HAP-1 (cell line): ENCODE data around the gene SLC25A40.
"Not testable (repeated sequence)": the region's sequence is repeated elsewhere in the genome, so short reads cannot be mapped to it uniquely, and the experiment has no call there.

ENCODE experiments used
- DNase-seq, 2 experiments: peaks; one replicate each; pipeline ENCODE4 v3.0.0-alpha.2; 2016 to 2020; ENCODE audit warnings: low spot score in 2 of 2
- H3K27me3 ChIP-seq: fragments of 250-450 bp; sonication (Bioruptor Pico); 2 replicates; pipeline ENCODE4 v1.5.1; 2020; ENCODE audit warnings: low read depth, mild to moderate bottlenecking, moderate library complexity
- H3K36me3 ChIP-seq: fragments of 250-450 bp; sonication (Bioruptor Pico); replicated peaks from 2 replicates; pipeline ENCODE4 v1.5.1; 2020; ENCODE audit warnings: mild to moderate bottlenecking
- H3K4me1 ChIP-seq: fragments of 250-450 bp; sonication (Bioruptor Pico); 2 replicates; pipeline ENCODE4 v1.5.1; 2020; ENCODE audit warnings: mild to moderate bottlenecking
- H3K4me3 ChIP-seq: fragments of 250-450 bp; sonication (Bioruptor Pico); 2 replicates; pipeline ENCODE4 v1.5.1; 2020; ENCODE audit warnings: mild to moderate bottlenecking, moderate library complexity
- H3K9me3 ChIP-seq: fragments of 250-450 bp; sonication (Bioruptor Pico); 2 replicates; pipeline ENCODE4 v1.5.1; 2020; ENCODE audit warnings: mild to moderate bottlenecking, moderate library complexity
- in situ Hi-C: fragments of 300-500 bp; cut with MboI; formaldehyde crosslinking; loops from 3 replicates; pipeline ENCODE4 v1.14.3; 2020; ENCODE audit warnings: low sequenced_read_pairs, inconsistent platforms, mixed read lengths

The SLC25A40 gene

DNA sequence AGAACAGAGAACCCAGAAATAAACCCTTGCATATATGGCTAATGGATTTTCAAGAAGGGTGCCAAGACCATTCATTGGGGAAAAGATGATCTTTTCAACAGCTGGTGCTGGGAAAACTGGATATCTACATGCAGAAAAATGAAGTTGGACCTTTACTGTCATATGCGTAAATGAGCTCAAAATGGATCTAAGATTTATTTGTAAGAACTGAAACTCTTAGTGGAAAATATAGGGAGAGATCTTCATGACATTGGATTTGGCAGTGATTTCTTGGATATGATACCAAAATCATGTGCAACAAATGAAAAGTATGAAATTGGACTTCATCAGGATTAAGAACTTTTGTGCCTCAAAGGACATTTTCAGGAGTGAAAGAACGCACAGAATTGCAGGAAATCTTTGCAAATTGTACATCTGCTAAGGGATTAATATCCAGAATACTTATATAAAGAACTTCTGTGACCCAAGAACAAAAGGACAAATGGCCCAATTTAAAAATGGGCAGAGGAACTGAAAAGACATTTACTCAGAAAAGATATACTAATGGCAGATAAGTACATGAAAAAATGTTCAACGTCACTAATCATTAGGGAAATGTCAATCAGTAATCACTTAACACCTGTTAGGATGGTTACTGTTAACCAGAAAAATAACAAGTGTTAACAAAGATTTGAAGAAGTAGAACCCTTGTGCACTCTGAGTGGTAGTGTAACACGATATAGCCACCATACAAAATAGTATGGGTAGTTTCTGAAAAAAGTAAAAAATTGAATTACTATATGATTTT is 6.2 kb upstream of the SLC25A40 start:
- Histone ChIP-seq H3K4me1 (no peaks in the 10 kb centered on the region; the same call in 1 of the 2 replicates), H3K9me3 (no peaks in the 10 kb centered on the region), H3K27me3 (no peaks in the 10 kb centered on the region), H3K4me3 (no peak overlapping the region), H3K36me3 (peaks cover 68% of the 10 kb centered on the region)
- in situ Hi-C loops = loop anchor here (25.0 kb wide), 1 partner anchor 370 kb away; no protein-coding TSS in a partner anchor
- no peak for DNase-seq

DNA sequence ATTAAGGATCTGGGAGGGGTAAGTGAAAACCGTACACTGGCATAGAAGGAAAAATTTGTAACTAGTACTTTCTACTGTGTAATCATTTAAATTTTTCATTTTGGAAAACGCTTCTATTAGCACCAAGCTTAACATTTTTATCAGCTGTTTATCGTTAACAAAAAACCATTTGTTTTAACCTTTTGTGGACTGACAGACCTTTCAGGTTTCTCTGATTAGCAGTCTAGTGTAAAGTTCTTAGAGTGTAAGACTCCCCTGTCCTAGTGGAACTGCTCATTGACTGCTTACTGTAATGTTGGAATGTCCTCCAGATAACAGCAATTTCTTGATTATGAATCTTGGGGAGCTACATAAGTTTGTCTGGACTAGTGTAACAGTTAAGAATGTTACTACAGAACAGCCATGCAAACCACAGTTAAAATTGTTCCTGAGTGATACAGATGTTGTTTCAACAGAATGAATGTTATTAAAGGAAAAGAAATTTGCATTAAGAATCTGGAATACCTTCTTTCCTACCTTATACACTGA is 2.1 kb upstream of the SLC25A40 start:
- DNase-seq = no peak
- in situ Hi-C loops = loop anchor here (25.0 kb wide), 1 partner anchor 366 kb away; no protein-coding TSS in a partner anchor
- peak overlapping the region; percentile 85 for H3K4me3 ChIP-seq
- no peaks in the 10 kb centered on the region for H3K27me3 ChIP-seq
- no peaks in the 10 kb centered on the region for H3K9me3 ChIP-seq
- peaks cover 46% of the 10 kb centered on the region for H3K36me3 ChIP-seq
- H3K4me1 ChIP-seq = peaks cover 10% of the 10 kb centered on the region

DNA sequence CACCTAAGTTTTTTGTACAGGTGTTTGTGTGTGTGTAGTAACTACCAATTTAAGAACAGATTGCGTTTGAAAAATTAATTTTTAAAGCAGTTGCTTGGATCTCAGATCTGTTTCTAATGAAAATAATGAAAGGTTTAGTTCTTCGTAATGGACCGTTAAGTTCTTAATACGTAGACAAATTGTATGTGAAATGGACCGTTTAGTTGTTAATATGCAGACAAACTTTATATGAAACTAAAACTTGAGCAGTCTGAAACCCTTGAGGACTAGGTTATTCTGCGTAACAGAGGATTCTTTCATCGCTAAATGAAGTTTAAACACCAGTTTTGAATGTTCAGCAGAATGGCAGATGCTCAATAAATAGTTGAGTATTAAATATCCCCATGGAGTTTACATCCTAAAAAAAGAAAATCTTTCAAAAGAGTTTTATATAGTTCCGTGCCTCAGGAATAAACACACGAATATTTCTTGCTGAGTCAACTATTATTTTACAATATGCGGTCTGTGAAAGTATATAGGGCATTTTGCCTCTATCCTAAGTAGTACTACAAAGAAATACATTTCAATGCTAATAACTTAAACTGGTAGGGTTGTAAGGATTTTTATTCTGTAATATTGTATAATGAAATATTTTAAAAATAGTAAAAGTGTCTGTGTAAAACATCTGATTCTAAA is 1.3 kb upstream of the SLC25A40 start:
- Histone ChIP-seq H3K9me3 (peaks cover 4% of the 10 kb centered on the region; the same call in 1 of the 2 replicates), H3K27me3 (no peaks in the 10 kb centered on the region), H3K36me3 (peaks cover 44% of the 10 kb centered on the region), H3K4me1 (peaks cover 15% of the 10 kb centered on the region), H3K4me3 (peak overlapping the region; percentile 85)
- in situ Hi-C loops = loop anchor here (25.0 kb wide), 1 partner anchor 365 kb away; no protein-coding TSS in a partner anchor
- DNase-seq = no peak

DNA sequence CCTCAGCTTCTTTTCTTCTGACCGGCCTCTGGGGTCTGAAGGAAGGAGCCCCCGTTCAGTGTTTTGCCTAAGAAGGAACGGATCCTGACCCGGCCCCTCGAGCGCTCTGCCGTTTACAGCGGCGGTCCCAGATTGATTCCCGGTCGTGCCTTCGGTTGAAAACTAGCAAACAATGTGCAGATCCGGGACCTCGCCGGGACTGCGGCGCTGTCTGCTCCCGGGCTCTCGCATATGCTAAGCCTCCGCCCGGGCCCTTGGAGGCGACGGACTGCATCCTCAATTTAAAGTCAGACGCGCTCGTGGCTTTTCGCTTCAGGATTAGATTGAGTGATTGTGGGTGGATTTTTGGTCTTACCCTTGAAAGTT is 692 bp upstream of the SLC25A40 start:
- in situ Hi-C loops = loop anchor here (25.0 kb wide), 1 partner anchor 365 kb away; no protein-coding TSS in a partner anchor
- Histone ChIP-seq H3K36me3 (peaks cover 37% of the 10 kb centered on the region), H3K9me3 (peaks cover 4% of the 10 kb centered on the region; the same call in 1 of the 2 replicates), H3K4me1 (peaks cover 15% of the 10 kb centered on the region), H3K4me3 (peak overlapping the region; percentile 85), H3K27me3 (no peaks in the 10 kb centered on the region)
- peak; percentile 39 to 73 for DNase-seq

GRCh38 chr7:87875151-87876039 is 765 bp downstream of the SLC25A40 start:
- in situ Hi-C loops = loop anchor here (25.0 kb wide), 1 partner anchor 363 kb away; no protein-coding TSS in a partner anchor
- H3K4me3 ChIP-seq = peak overlapping the region; percentile 85
- peaks cover 15% of the 10 kb centered on the region for H3K4me1 ChIP-seq
- peaks cover 12% of the 10 kb centered on the region for H3K9me3 ChIP-seq
- peaks cover 28% of the 10 kb centered on the region for H3K36me3 ChIP-seq
- no peak for DNase-seq
- no peaks in the 10 kb centered on the region for H3K27me3 ChIP-seq

DNA sequence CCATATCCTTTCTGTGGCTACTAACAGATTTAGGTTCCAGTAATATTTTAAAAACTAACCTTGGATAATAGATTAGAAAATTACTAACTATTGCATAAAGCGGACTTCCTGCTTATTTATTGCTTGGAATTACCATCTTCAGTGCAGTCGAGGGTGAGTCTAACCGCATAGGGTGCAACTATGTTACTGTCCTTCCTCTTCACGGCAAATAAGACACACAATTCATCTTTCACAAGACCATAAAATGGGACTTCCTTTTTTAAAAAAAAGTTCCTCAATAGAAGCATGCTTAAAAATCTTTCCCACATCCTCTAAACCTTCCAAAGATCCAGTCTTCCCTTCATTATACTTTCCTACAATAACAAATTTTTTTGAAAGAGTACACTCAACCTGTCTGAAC is 2.1 kb downstream of the SLC25A40 start:
- peaks cover 15% of the 10 kb centered on the region for H3K4me1 ChIP-seq
- H3K36me3 ChIP-seq = peaks cover 14% of the 10 kb centered on the region
- DNase-seq = no peak
- peak overlapping the region; percentile 85 for H3K4me3 ChIP-seq
- H3K9me3 ChIP-seq = peaks cover 12% of the 10 kb centered on the region
- no peaks in the 10 kb centered on the region for H3K27me3 ChIP-seq
- in situ Hi-C loops = no loop called here

DNA sequence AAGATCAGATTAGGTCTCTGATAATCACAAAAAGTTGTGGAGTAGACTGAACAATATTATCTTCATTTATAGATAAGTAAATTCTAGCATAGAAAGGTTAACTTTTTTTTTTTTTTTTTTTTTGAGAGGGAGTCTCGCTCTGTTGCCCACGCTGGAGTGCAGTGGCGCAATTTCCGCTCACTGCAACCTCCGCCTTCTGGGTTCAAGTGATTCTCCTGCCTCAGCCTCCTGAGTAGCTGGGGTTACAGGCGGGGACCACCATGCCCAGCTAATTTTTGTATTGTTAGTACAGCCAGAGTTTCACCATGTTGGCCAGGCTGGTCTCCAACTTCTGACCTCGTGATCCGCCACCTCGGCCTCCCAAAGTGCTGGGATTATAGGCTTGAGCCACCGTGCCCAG is 2.8 kb downstream of the SLC25A40 start:
- Histone ChIP-seq H3K4me1 (peaks cover 15% of the 10 kb centered on the region), H3K9me3 (peaks cover 14% of the 10 kb centered on the region)
- H3K4me3 ChIP-seq, H3K27me3 ChIP-seq, H3K36me3 ChIP-seq, in situ Hi-C loops, DNase-seq: not testable (repeated sequence)

- H3K4me1 ChIP-seq = peaks cover 15% of the 10 kb centered on the region
- DNase-seq = peak in 1 of 2 experiments; percentile 29
- H3K27me3 ChIP-seq = no peaks in the 10 kb centered on the region
- peaks cover 14% of the 10 kb centered on the region for H3K9me3 ChIP-seq
- in situ Hi-C loops = no loop called here
- H3K4me3 ChIP-seq = no peak overlapping the region
- peaks cover 3% of the 10 kb centered on the region; the same call in 1 of the 2 replicates for H3K36me3 ChIP-seq
Observed at GRCh38 chr7:87872346-87872745, 3.8 kb downstream of the SLC25A40 start.

DNA sequence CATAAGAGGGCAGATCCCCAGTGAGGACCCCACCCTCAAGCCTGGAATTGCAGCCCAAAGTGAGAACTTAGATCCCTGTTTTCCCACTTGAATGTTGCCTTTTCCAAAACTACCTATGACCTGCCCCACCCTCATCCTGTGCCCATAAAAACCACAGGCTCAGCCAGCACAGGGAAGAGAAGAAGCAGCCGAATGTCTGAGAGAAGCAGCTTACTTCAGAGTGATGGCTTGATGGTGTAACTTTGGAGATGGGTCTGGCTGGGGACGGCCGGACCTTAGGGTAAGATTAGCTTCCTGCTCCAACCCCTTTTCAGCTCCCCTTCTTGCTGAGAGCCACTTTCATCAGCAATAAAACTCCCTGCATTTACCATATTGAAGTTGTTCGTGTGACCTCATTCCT is 5.7 kb downstream of the SLC25A40 start:
- no peak for DNase-seq
- Histone ChIP-seq H3K4me3 (no peak overlapping the region), H3K36me3 (peaks cover 3% of the 10 kb centered on the region; the same call in 1 of the 2 replicates), H3K4me1 (peaks cover 15% of the 10 kb centered on the region), H3K27me3 (no peaks in the 10 kb centered on the region), H3K9me3 (peaks cover 22% of the 10 kb centered on the region)
- in situ Hi-C loops = no loop called here

GRCh38 chr7:87866533-87866932 is 9.6 kb downstream of the SLC25A40 start:
- H3K4me3 ChIP-seq, H3K36me3 ChIP-seq, in situ Hi-C loops, DNase-seq, H3K27me3 ChIP-seq: not testable (repeated sequence)
- Histone ChIP-seq H3K9me3 (peaks cover 18% of the 10 kb centered on the region), H3K4me1 (peaks cover 14% of the 10 kb centered on the region)

DNA sequence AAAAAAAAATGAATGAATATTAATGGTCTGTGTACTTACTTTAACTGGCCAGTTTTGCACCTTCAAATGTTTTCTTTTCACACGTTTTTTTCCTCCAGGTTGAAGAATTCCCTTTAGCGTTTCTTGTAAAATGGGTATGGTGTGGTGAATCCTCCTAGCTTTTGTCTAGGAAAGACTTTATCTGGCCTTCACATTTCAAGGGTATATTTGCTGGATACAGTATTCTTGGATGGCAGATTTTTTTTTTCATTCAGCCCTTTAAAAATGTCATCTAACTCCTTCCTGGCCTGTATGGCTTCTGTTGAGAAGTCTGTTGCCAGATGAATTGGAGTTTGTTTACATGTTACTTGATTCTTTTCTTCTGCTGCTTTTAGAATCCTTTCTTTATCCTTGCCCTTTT is 10.1 kb downstream of the SLC25A40 start:
- in situ Hi-C loops = no loop called here
- Histone ChIP-seq H3K4me3 (no peak overlapping the region), H3K36me3 (no peaks in the 10 kb centered on the region), H3K27me3 (no peaks in the 10 kb centered on the region), H3K4me1 (peaks cover 14% of the 10 kb centered on the region), H3K9me3 (peaks cover 14% of the 10 kb centered on the region)
- DNase-seq = no peak

GRCh38 chr7:87858417-87859100 is 17.6 kb downstream of the SLC25A40 start:
- in situ Hi-C loops = no loop called here
- peaks cover under 1% of the 10 kb centered on the region for H3K4me1 ChIP-seq
- no peaks in the 10 kb centered on the region; the same call in 1 of the 2 replicates for H3K9me3 ChIP-seq
- DNase-seq = no peak
- H3K27me3 ChIP-seq = no peaks in the 10 kb centered on the region
- peaks cover 27% of the 10 kb centered on the region for H3K36me3 ChIP-seq
- no peak overlapping the region for H3K4me3 ChIP-seq
